Fibroblast of upper back skin (primary cell): ENCODE data around the gene AHRR.
A peak's percentile ranks its signal among the peaks of the same experiment; 100 is the strongest.
"Not testable (repeated sequence)": the region's sequence is repeated elsewhere in the genome, so short reads cannot be mapped to it uniquely, and the experiment has no call there.

Experiments
- DNase-seq: peaks from one replicate; pipeline ENCODE4 v3.0.0-alpha.2; 2013

Gene AHRR

DNA sequence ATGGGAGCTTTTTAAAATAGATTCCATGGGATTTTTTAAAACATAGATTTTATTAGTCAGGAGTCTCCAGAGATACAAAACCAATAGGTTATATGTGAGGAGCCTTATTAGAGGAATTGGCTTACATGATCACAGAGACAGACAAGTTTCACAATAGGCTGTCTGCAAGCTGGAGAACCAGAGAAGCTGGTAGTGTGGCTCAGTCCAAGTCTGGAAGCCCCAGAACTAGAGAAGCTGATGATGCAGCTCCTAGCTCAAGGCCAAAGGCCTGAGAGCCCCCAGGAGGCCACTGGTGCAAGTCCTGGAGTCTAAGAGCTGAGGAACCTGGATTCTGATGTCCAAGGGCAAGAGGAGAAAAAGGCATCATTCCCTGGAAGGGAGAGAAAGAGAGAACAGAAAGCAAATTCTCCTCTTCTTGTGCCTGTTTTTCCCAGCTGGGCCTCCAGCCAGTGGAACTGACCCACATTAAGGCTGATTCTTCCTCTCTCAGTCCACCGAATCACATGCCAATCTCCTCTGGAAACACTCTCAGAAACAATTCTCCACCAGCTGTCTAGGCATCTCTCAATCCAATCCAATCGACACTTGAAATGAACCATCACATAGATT lies 59.3 kb downstream of the AHRR start:
- DNase-seq: peak; percentile 62

DNA sequence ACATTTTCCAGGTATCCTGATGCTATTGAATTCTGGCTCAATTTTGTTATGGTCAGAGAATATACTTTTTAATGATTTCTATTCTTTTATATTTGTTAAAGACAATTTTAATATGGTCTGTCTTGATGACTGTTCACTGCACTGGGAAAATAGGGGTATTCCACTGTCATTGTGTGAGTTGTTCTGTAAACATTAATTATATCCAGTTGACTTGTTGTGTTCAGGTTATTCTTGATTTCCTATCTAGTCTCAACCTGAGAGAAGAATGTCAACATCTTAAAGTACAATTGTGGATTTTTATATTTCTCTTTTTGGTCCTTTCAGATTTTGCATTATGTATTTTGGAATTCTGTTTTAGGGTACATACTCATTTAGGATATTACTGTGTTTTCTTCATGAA lies 61.6 kb downstream of the AHRR start:
- no peak for DNase-seq

- no peak for DNase-seq
These were observed 62.1 kb downstream of the AHRR start for GRCh38 chr5:383621-384020.

GRCh38 chr5:384576-384975 lies 63.1 kb downstream of the AHRR start:
- DNase-seq: not testable (repeated sequence)

DNA sequence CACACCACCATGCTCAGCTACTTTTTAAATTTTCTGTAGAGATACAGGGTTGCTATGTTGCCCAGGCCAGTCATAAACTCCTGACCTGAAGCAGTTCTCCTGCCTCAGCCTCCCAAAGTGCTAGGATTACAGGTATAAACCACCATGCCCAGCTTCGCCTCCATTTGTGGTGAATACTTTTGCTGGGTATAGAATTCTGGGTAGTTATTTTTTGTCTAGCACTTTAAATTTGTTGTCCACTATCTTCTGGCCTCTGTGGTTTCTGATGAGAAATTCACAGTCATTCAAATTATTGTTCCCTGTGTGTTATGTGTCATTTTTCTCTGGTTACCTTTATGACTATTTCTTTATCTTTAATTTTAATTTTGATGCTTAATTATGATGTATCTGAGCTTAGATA lies 63.8 kb downstream of the AHRR start:
- no peak for DNase-seq

GRCh38 chr5:386432-387341 lies 65.2 kb downstream of the AHRR start:
- peak; percentile 55 for DNase-seq

- no peak for DNase-seq
These were observed 66.2 kb downstream of the AHRR start for GRCh38 chr5:387491-388265.

DNA sequence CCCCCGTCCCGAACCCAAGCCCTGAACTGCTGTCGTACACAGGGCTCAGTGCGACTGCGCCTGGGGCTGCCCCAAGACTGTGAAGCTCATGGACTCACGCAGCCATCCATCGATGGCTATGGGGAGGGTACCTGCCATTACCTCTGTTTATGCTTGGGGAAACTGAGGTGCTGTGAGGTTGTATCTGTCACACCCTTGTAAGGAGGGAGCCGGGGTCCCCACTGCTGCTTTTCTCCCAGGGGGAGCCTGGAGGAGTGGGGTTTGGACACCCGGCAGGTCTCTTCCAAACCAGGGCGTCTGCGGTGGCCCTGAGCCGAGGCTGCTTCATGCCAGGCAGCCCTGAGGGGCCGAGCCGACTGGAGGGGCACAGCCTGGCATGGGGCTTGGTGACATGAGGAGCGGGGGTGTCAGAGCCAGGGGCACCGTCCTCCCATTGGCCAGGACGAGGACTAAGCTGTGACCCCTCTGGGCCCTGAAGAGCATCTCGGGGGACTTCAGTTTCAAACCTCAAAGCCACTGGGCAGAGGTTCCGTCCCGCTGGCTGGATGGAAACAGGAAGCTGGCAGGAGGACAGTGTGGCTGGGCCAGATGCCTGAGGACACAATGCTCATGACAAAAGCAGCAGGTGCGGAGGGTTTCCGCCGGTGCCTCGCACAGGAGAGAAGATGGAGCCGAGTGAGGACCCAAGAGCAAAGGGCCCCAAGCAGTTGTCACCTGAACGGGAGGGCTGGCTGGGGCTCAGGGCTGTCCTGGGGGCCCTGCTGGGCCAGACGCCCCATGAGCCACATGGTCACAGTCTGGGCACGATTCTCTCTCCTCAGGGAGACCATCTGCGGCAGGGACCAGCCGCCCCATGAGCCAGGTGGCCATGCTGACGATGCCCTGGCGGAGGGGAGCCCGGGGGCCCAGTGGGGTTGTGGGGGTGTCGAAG lies 67.0 kb downstream of the AHRR start:
- no peak for DNase-seq

GRCh38 chr5:389197-389821 lies 67.8 kb downstream of the AHRR start:
- no peak for DNase-seq

DNA sequence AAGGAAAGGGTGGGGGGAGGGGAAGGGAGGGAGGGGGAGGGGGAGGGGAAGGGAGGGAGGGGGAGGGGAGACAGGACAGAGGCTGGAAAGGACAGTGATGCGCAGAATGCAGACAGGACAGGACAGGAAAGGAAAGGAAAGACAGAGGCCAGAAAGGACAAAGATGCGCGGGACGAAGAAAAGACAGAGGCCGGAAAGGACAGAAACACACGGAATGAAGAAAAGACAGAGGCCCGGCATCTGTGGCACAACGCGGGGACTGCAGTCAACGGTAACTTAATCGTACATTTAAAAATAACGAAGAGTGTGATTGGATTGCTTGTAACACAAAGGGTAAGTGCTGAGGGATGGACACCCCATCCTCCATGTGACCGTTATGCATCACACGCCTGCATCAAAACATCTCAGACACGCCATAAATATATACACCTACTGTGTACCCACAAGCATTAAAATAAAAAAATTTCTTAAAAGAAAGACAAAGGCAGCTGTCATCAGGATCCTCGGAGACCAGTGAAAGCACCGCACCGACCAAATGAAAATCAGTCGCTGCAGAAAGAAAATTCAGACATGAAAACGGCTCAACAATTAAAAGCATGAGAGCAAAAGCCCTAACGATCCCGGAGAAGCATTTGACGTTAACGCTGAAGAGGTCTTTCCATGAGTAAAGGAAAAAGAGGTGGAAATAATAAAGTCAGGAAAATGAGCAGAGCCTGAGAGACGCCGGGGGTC lies 68.5 kb downstream of the AHRR start:
- DNase-seq: no peak

DNA sequence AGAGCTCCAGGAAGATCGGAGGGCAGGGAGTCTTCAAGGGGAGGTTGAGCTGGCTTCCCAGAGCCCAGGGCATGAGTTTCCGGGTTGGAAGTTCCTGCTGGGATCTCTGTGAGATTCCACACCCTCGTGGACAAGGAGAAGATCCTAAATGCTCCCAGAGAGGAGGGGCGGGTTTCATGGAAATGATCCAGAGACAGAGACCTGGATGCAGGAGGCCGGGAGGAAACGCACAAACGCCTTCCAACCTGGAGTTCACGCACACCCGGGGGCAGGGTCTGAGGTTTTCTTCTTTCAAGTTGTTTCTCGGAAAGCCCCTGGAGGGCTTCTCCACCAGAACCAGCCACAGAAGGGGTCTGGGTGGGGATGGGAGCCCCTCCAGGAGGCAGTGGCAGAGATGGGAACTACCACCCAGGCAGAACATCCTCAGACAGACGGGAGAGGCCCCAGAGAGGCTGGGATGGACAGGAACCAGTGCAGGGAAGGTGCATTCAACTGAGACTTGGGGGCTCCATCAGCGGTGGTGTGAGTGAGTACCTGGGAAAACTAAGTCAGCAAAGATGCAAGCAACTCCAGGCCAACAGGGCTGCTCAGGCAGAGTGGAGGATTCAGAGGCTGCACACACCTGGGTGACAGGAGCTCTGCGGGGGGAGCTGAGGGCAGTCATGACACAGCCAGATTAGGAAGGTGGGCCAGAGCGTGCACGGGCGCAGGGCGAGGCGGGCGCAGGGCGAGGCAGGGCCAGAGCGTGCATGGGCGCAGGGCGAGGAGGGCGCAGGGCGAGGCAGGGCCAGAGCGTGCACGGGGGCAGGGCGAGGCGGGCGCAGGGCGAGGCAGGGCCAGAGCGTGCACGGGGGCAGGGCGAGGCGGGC lies 69.3 kb downstream of the AHRR start:
- DNase-seq: no peak

- DNase-seq: peak; percentile 59
These were observed 71.0 kb downstream of the AHRR start for GRCh38 chr5:392431-392988.

DNA sequence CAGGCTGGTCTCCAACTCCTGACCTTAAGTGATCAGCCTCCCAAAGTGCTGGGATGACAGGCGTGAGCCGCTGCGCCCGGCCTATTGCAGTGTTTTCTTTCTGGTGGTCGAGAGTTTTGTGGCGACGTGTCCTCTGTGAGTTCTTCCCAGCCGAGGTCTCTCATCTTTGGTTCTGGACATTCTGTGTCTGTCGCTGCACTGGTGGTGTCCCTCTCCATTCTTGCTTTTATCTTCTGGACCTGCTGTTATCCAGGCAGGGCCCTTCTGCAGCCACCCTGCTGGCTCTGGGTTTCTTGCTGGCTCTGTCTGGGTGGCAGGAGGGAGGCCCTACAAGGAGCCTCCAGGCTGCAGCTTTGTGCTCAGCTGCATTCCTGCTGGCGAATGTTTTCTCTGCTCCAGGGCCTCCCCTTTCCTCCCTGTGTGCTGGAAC lies 72.3 kb downstream of the AHRR start:
- no peak for DNase-seq

- DNase-seq: no peak
These were observed 73.2 kb downstream of the AHRR start for GRCh38 chr5:394671-395155.

DNA sequence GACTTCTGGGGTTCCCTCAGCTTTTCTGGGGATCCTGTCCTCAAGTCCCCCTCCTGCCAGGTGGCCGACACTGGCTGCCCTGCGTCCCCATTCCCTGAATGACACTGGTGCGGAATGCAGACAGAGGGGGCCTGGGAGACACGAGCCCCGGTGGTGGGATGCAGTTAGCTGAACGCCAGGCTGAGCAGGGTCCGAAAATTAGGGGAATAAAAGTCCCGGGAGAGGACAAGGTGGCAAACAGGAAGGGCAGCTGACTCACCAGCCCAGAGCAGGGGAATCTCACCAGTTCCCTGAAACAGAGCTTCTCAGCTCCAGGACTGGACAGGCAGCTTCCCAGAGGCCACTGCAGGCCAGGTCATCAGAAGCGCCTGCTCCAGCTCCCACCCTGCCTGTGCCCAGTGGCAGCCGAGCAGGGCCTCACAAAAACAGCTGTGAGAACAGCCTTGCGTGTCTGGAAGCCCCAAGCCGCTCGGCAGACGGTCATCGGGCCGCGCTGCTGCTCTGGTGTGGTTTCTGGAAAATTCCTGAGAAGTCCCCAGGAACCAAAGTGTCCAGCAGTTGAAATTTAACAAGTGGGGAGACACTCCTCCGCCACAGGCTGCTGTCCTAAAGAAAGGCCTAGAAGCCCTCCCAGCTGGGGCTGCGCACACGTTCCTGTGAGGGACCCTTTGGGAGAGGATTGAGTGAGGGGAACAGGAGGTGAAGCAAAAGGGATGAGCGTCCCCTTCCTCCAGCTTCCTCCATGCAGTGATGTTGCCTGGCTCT lies 73.8 kb downstream of the AHRR start:
- peak; percentile 80 for DNase-seq

DNA sequence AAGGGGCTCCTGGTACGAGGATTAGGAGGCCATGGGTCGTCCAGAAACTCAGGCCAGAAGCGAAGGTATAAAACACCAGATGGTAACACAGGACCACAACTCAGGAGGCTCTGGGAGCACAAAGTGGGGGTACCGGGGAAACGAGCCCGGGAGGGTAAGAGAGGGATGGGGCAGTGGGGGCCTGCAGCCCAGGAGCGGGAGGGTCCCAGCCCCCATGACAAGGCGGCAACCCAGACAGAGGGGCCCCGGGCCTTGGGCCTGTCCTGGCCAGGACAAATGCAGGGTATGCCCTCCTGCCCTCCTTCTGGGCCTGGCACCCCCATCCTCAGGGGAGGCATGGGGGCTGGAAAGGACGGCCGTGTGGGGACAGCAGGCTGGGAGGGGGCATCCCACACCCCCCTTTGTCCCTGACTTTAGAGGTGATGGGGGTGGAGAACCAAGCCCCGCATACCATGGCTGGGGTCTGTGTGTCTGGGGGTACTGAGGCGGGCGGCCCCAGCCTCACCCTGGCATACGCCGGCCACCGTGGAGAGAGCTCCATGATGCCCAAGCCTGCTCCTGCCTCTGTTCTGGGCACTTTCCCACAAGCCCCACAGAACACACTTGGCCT lies 74.5 kb downstream of the AHRR start:
- DNase-seq: no peak

GRCh38 chr5:396531-396961 lies 75.0 kb downstream of the AHRR start:
- no peak for DNase-seq

GRCh38 chr5:398141-398474 lies 76.6 kb downstream of the AHRR start:
- not testable (repeated sequence) for DNase-seq
